ENCODE measurements around the gene EPS15.

The EPS15 gene

DNA sequence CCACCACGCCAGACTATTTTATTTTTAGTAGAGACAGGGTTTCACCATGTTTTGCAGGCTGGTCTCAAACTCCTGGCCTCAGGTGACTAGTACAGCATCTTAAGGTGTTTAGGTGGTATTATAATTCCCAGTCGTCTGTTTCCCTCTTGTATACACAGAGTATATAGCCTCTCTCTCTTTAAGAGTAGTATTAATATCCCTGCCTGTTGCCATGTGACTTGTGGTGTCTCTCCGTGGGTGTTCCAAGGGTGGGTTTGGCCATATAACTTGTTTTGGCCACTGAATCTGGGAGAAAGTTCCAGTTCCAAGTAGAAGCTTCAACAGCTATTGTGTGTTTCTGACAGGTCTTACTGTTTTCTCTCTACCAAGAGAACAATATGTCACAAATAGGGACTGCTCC, 29.6 kb downstream of the EPS15 start:
- Histone ChIP-seq H3K9me3 (ENCODE audit: insufficient read depth, low read depth, low read length) (no peaks in the 10 kb centered on the region), H4K20me1 (ENCODE audit: insufficient read depth, low read length, poor library complexity, severe bottlenecking) (peaks cover 2% of the 10 kb centered on the region), H3K4me3 (ENCODE audit: low read length, poor library complexity, severe bottlenecking) (no peak overlapping the region), H2AFZ (ENCODE audit: low read length) (no peak overlapping the region), H3K79me2 (ENCODE audit: insufficient read depth, low read length) (peaks cover 91% of the 10 kb centered on the region), H3K36me3 (ENCODE audit: insufficient read depth, low read length) (no peaks in the 10 kb centered on the region), H3K27me3 (ENCODE audit: insufficient read depth, low read length, poor library complexity, severe bottlenecking) (no peaks in the 10 kb centered on the region), H3K9ac (ENCODE audit: low read depth, low read length, poor library complexity, severe bottlenecking) (no peak overlapping the region), H3K4me1 (ENCODE audit: insufficient read depth, low read length, poor library complexity, severe bottlenecking) (peaks cover 29% of the 10 kb centered on the region), H3F3A (ENCODE audit: low read depth) (peaks cover 4% of the 10 kb centered on the region; the same call in 1 of the 2 replicates), H3K4me2 (ENCODE audit: low read depth, low read length, poor library complexity, severe bottlenecking) (no peak overlapping the region), H3K9me2 (replicated peaks; ENCODE audit: low read depth, low read length) (no peaks in the 10 kb centered on the region)
- TF ChIP-seq, protein P1, sequence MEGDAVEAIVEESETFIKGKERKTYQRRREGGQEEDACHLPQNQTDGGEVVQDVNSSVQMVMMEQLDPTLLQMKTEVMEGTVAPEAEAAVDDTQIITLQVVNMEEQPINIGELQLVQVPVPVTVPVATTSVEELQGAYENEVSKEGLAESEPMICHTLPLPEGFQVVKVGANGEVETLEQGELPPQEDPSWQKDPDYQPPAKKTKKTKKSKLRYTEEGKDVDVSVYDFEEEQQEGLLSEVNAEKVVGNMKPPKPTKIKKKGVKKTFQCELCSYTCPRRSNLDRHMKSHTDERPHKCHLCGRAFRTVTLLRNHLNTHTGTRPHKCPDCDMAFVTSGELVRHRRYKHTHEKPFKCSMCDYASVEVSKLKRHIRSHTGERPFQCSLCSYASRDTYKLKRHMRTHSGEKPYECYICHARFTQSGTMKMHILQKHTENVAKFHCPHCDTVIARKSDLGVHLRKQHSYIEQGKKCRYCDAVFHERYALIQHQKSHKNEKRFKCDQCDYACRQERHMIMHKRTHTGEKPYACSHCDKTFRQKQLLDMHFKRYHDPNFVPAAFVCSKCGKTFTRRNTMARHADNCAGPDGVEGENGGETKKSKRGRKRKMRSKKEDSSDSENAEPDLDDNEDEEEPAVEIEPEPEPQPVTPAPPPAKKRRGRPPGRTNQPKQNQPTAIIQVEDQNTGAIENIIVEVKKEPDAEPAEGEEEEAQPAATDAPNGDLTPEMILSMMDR (conservative IDR thresholded peaks at IDR 0.05; ENCODE audit: low read length): no peak
- no peak for TF ChIP-seq EZH2phosphoT487 (IDR thresholded peaks at IDR 0.05; ENCODE audit: borderline replicate concordance)

DNA sequence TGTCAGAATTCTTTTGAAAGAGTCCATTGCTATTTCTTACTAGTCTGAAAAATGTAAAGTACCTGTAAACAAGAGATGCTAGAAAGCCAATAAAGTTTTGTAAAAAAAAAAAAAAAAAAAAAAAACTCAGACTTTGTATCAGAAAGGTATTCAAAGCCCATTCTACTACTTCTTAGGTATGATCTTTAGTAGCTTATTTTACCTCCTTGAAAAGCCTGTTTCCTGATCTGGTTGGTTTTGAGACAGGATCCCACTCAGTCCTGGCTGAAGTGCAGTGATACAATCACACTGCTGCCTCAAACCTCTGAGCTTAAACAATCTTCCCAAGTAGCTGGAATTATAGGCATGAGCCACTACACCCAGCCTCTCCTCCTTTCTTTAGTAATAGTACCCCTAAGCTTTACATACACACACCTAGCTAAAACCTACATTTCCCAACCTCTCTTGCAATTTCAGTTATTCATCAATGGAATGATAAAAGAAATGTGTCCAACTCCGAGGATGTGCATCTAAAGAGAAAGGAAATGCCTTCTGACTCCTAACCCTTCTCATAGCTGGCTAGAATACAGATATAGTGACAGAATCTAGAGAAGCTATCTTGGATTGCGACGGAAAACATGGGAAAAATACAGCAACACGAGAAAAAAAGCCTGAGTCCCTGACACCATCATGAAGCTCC, 30.6 kb downstream of the EPS15 start:
- Histone ChIP-seq H4K20me1 (ENCODE audit: insufficient read depth, low read length, poor library complexity, severe bottlenecking) (peaks cover 2% of the 10 kb centered on the region), H3K79me2 (ENCODE audit: insufficient read depth, low read length) (peaks cover 89% of the 10 kb centered on the region)

GRCh38 chr1:51487628-51488027, 31.4 kb downstream of the EPS15 start:
- no peaks in the 10 kb centered on the region for H3K36me3 ChIP-seq (ENCODE audit: insufficient read depth, low read length)
- no peaks in the 10 kb centered on the region for H3K27me3 ChIP-seq (ENCODE audit: insufficient read depth, low read length, poor library complexity, severe bottlenecking)
- H3K9ac ChIP-seq (ENCODE audit: low read depth, low read length, poor library complexity, severe bottlenecking): no peak overlapping the region
- no peaks in the 10 kb centered on the region for H3K9me3 ChIP-seq (ENCODE audit: insufficient read depth, low read depth, low read length)
- H3K4me1 ChIP-seq (ENCODE audit: insufficient read depth, low read length, poor library complexity, severe bottlenecking): peaks cover 27% of the 10 kb centered on the region
- peaks cover 4% of the 10 kb centered on the region; the same call in 1 of the 2 replicates for H3F3A ChIP-seq (ENCODE audit: low read depth)
- H4K20me1 ChIP-seq (ENCODE audit: insufficient read depth, low read length, poor library complexity, severe bottlenecking): peaks cover 6% of the 10 kb centered on the region
- H2AFZ ChIP-seq (ENCODE audit: low read length): no peak overlapping the region
- no peaks in the 10 kb centered on the region for H3K9me2 ChIP-seq (replicated peaks; ENCODE audit: low read depth, low read length)
- no peak overlapping the region for H3K4me3 ChIP-seq (ENCODE audit: low read length, poor library complexity, severe bottlenecking)
- no peak for TF ChIP-seq EZH2phosphoT487 (IDR thresholded peaks at IDR 0.05; ENCODE audit: borderline replicate concordance)
- TF ChIP-seq, protein P1 (conservative IDR thresholded peaks at IDR 0.05; ENCODE audit: low read length): no peak
- peaks cover 94% of the 10 kb centered on the region for H3K79me2 ChIP-seq (ENCODE audit: insufficient read depth, low read length)
- H3K4me2 ChIP-seq (ENCODE audit: low read depth, low read length, poor library complexity, severe bottlenecking): no peak overlapping the region

More for the DNA sequence above, 30.6 kb downstream of the EPS15 start:
- no peak overlapping the region for H3K9ac ChIP-seq (ENCODE audit: low read depth, low read length, poor library complexity, severe bottlenecking)
- H3F3A ChIP-seq (ENCODE audit: low read depth): peaks cover 4% of the 10 kb centered on the region; the same call in 1 of the 2 replicates
- H3K9me2 ChIP-seq (replicated peaks; ENCODE audit: low read depth, low read length): no peaks in the 10 kb centered on the region
- no peaks in the 10 kb centered on the region for H3K36me3 ChIP-seq (ENCODE audit: insufficient read depth, low read length)
- no peaks in the 10 kb centered on the region for H3K9me3 ChIP-seq (ENCODE audit: insufficient read depth, low read depth, low read length)
- TF ChIP-seq EZH2phosphoT487 (IDR thresholded peaks at IDR 0.05; ENCODE audit: borderline replicate concordance): no peak
- TF ChIP-seq, protein P1 (conservative IDR thresholded peaks at IDR 0.05; ENCODE audit: low read length): no peak
- H3K4me1 ChIP-seq (ENCODE audit: insufficient read depth, low read length, poor library complexity, severe bottlenecking): peaks cover 22% of the 10 kb centered on the region
- H2AFZ ChIP-seq (ENCODE audit: low read length): no peak overlapping the region
- H3K4me2 ChIP-seq (ENCODE audit: low read depth, low read length, poor library complexity, severe bottlenecking): no peak overlapping the region
- H3K27me3 ChIP-seq (ENCODE audit: insufficient read depth, low read length, poor library complexity, severe bottlenecking): no peaks in the 10 kb centered on the region
- no peak overlapping the region for H3K4me3 ChIP-seq (ENCODE audit: low read length, poor library complexity, severe bottlenecking)

Data from Loucy (cell line).